ENCODE data around the gene ATP12A. TPM values are rescaled to one million over a fixed set of nuclear protein-coding genes. Genes with fewer than 3 reads are reported as not detected.
"Not testable (repeated sequence)": the region's sequence is repeated elsewhere in the genome, so short reads cannot be mapped to it uniquely, and the experiment has no call there.

Gene ATP12A
- total and polyA plus RNA-seq, 5 donors from 2014 or later, result 0.14 to 0.18 (median 0.17) TPM; not detected in 2

DNA sequence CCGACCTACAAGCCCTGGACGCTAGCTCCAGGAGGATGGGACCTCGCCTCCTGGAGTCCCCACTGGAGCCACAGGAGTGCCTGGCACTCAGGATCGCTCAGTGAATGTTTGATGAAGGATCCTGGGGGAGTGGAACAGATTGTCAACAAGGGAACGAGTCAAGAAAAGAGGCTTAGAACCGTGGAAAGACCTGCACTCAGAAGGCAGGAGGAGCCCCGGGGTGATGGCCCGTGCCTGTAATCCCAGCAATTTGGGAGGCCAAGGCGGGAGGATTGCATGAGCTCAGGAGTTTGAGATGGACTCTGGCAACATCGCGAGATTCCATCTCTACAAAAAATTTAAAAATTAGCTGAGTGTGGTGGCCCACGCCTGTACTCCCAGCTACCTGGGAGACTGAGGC lies 38.9 kb downstream of the ATP12A start:
- no peak for ATAC-seq (ENCODE audit: low read depth in 2 of 2)
- H3K27ac ChIP-seq (ENCODE audit: insufficient read depth, low read length, poor library complexity, severe bottlenecking), result no peak overlapping the region
- Mint-ChIP-seq H3K27me3 (peaks cover 7% of the 10 kb centered on the region), H3K4me3 (no peak overlapping the region), H3K27ac (no peak overlapping the region), H3K4me1 (peaks cover 0 to 2% (median 0%) of the 10 kb centered on the region in 4 donors), H3K36me3 (no peaks in the 10 kb centered on the region), H3K9me3 (peaks cover 0 to 2% (median 0%) of the 10 kb centered on the region in 7 donors)
- no peak overlapping the region for H3K4me3 ChIP-seq (ENCODE audit: low read depth, low read length)
- no peaks in the 10 kb centered on the region for H3K9me3 ChIP-seq (ENCODE audit: control insufficient read depth in 2 of 2, low read length in 2 of 2)
- H3K36me3 ChIP-seq (ENCODE audit: control insufficient read depth, insufficient read depth, low read length), result no peaks in the 10 kb centered on the region
- H3K27me3 ChIP-seq (ENCODE audit: control insufficient read depth, insufficient read depth, low read length), result no peaks in the 10 kb centered on the region
- H3K4me1 ChIP-seq (ENCODE audit: control insufficient read depth, insufficient read depth, low read length, poor library complexity, severe bottlenecking), result no peaks in the 10 kb centered on the region
- DNase-seq, result no peak

DNA sequence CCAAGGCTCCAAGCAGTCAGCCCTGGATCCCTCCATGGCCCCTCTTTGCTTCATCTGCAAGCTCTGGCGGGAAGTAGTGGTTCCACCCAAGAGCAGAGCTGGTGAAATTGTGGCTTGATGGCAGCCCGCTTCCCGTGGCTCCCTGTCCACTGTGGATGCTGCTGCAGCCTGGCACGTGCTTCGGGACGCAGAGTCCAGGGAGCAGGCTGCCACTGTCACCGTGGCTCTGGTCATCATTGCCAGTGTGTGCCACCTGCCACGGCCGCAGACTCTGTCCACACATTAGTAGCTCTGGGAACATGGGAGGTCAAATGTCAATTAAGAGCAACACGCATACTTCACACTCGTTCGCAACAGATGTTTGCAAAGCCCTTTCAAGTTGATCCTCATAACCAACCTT lies 43.0 kb downstream of the ATP12A start:
- no peak for ATAC-seq (ENCODE audit: low read depth in 2 of 2)
- H3K27ac Mint-ChIP-seq, result no peak overlapping the region
- Histone ChIP-seq H3K27me3 (ENCODE audit: control insufficient read depth, insufficient read depth, low read length) (no peaks in the 10 kb centered on the region), H3K36me3 (ENCODE audit: control insufficient read depth, insufficient read depth, low read length) (no peaks in the 10 kb centered on the region), H3K4me1 (ENCODE audit: control insufficient read depth, insufficient read depth, low read length, poor library complexity, severe bottlenecking) (peaks cover 4% of the 10 kb centered on the region), H3K27ac (ENCODE audit: insufficient read depth, low read length, poor library complexity, severe bottlenecking) (no peak overlapping the region), H3K9me3 (ENCODE audit: control insufficient read depth in 2 of 2, low read length in 2 of 2) (no peaks in the 10 kb centered on the region), H3K4me3 (ENCODE audit: low read depth, low read length) (no peak overlapping the region)
- peaks cover 0 to 2% (median 0%) of the 10 kb centered on the region in 7 donors for H3K9me3 Mint-ChIP-seq
- no peaks in the 10 kb centered on the region for H3K36me3 Mint-ChIP-seq
- peaks cover 12% of the 10 kb centered on the region for H3K27me3 Mint-ChIP-seq
- H3K4me1 Mint-ChIP-seq, result peaks cover 0 to 4% (median 0%) of the 10 kb centered on the region in 4 donors
- H3K4me3 Mint-ChIP-seq, result no peak overlapping the region
- no peak for DNase-seq

DNA sequence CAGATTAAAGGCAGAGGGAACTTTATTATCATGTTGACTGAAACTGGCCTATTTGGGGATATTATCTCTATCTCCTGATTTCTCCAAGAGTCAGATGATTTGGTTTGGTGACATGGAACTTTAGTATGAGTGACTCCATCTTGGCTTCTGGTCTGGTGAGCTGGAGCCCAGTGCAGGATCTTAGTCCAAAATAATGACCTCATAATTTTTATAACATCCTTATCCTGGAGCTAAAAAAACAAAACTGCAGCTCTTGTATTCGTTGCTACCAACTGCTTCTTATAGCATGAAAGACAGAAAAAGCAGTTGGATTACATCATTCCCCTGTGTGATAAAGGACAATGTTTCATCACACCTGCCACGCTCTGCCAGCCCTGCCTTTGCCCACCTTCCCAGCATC lies 44.5 kb downstream of the ATP12A start:
- DNase-seq, result no peak
- Histone ChIP-seq H3K27me3 (ENCODE audit: control insufficient read depth, insufficient read depth, low read length) (no peaks in the 10 kb centered on the region), H3K4me1 (ENCODE audit: control insufficient read depth, insufficient read depth, low read length, poor library complexity, severe bottlenecking) (peaks cover 4% of the 10 kb centered on the region), H3K9me3 (ENCODE audit: control insufficient read depth in 2 of 2, low read length in 2 of 2) (no peaks in the 10 kb centered on the region), H3K36me3 (ENCODE audit: control insufficient read depth, insufficient read depth, low read length) (no peaks in the 10 kb centered on the region), H3K27ac (ENCODE audit: insufficient read depth, low read length, poor library complexity, severe bottlenecking) (no peak overlapping the region), H3K4me3 (ENCODE audit: low read depth, low read length) (no peak overlapping the region)
- Mint-ChIP-seq H3K27ac (peak overlapping the region in 1 of 3 donors; percentile 23), H3K4me1 (peaks cover 0 to 4% (median 0%) of the 10 kb centered on the region in 4 donors), H3K36me3 (no peaks in the 10 kb centered on the region), H3K9me3 (no peaks in the 10 kb centered on the region), H3K27me3 (peaks cover 12% of the 10 kb centered on the region), H3K4me3 (no peak overlapping the region)
- no peak for ATAC-seq (ENCODE audit: low read depth in 2 of 2)

DNA sequence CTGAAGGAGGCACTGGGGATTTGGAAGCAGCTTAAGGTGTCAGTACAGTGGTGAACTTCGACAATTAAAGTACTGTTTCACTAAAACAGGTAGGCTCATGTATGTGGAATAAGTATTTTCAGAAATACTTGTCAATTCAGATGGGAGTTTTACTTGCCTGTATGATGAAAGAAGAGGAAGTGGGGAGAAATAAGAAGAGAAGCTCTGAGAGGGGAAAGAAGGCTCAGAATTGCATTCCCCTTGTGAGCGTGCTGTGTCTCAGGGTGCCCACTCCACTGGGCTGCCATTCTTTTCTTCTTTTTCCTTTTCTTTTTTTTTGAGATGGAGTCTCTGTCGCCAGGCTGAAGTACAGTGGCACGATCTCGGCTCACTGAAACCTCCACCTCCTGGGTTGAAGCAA lies 45.2 kb downstream of the ATP12A start:
- Mint-ChIP-seq H3K27me3 (peaks cover 12% of the 10 kb centered on the region), H3K4me3 (no peak overlapping the region), H3K4me1 (peaks cover 0 to 4% (median 0%) of the 10 kb centered on the region in 4 donors), H3K36me3 (no peaks in the 10 kb centered on the region), H3K27ac (no peak overlapping the region), H3K9me3 (peaks cover 0 to 1% (median 0%) of the 10 kb centered on the region in 7 donors)
- H3K36me3 ChIP-seq (ENCODE audit: control insufficient read depth, insufficient read depth, low read length), result no peaks in the 10 kb centered on the region
- H3K27me3 ChIP-seq (ENCODE audit: control insufficient read depth, insufficient read depth, low read length), result no peaks in the 10 kb centered on the region
- ATAC-seq (ENCODE audit: low read depth in 2 of 2) (no peak), DNase-seq (no peak)
- H3K4me1 ChIP-seq (ENCODE audit: control insufficient read depth, insufficient read depth, low read length, poor library complexity, severe bottlenecking), result peaks cover 4% of the 10 kb centered on the region
- H3K4me3 ChIP-seq (ENCODE audit: low read depth, low read length), result no peak overlapping the region
- no peaks in the 10 kb centered on the region for H3K9me3 ChIP-seq (ENCODE audit: control insufficient read depth in 2 of 2, low read length in 2 of 2)
- no peak overlapping the region for H3K27ac ChIP-seq (ENCODE audit: insufficient read depth, low read length, poor library complexity, severe bottlenecking)

DNA sequence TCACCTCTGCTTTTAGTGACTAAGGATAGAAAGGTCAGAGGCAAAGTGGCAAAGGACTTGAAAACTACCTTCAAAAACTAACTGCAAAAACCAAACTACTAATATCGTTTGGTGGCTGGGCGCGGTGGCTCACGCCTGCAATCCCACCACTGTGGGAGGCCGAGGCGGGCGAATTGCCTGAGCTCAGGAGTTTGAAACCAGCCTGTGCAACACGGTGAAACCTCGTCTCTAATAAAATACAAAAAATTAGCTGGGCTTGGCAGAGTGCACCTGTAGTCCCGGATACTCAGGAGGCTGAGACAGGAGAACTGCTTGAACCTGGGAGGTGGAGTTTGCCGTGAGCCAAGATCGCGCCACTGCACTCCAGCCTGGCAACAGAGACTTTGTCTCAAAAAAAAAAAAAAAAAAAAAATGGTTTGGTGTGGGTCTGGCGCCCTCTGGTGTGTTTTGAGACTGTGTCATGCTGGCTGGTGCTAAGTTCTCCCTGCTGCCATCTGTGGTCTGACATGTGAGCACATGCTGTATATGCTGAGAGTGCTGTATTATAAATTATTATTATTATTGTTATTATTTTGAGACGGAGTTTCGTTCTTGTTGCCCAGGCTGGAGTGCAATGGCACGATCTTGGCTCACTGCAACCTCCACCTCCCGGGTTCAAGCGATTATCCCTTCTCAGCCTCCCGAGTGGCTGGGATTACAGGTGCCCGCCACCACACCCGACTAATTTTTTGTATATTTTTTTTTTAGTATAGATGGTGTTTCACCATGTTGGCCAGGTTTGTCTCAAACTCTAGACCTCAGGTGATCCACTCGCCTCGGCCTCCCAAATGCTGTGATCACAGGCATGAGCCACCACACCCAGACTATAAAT lies 47.8 kb downstream of the ATP12A start:
- peaks cover 0 to 4% (median 0%) of the 10 kb centered on the region in 4 donors for H3K4me1 Mint-ChIP-seq
- no peak overlapping the region for H3K27ac Mint-ChIP-seq
- H3K27me3 Mint-ChIP-seq, result peaks cover 11% of the 10 kb centered on the region

DNA sequence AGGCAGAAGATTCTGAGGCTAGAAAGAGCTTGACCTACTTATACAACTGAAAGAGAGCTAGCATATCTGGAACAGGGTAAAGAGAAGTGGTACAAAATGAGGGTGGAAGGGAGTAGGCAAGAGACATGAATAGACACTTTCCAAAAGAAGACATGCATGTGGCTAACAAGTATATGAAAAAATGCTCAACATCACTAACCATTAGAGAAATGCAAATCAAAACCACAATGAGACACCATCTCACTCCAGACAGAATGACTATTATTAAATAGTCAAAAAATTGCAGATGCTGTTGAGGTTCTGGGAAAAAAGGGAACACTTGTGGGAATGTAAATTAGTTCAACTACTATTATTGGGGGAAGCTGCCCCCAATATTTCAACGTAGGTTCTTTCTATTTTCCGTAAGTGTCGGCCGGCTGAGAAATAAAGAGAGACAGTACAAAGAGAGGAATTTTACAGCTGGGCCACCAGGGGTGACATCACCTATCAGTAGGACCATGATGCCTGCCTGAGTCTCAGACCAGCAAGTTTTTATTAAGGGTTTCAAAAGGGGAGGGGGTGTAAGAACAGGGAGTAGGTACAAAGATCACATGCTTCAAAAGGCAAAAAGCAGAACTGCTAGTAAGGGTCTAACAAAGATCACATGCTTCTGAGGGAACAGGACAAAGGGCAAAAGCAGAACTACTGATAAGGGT lies 50.8 kb downstream of the ATP12A start:
- H3K4me3 ChIP-seq (ENCODE audit: low read depth, low read length); H3K4me3 Mint-ChIP-seq; H3K4me1 Mint-ChIP-seq; H3K36me3 ChIP-seq (ENCODE audit: control insufficient read depth, insufficient read depth, low read length); H3K4me1 ChIP-seq (ENCODE audit: control insufficient read depth, insufficient read depth, low read length, poor library complexity, severe bottlenecking); H3K27ac ChIP-seq (ENCODE audit: insufficient read depth, low read length, poor library complexity, severe bottlenecking); H3K27ac Mint-ChIP-seq; DNase-seq; ATAC-seq (ENCODE audit: low read depth in 2 of 2); H3K27me3 ChIP-seq (ENCODE audit: control insufficient read depth, insufficient read depth, low read length); H3K9me3 ChIP-seq (ENCODE audit: control insufficient read depth in 2 of 2, low read length in 2 of 2); H3K36me3 Mint-ChIP-seq; H3K9me3 Mint-ChIP-seq: not testable (repeated sequence)
- H3K27me3 Mint-ChIP-seq, result peaks cover 11% of the 10 kb centered on the region

More for the DNA sequence above, 47.8 kb downstream of the ATP12A start:
- H3K27ac ChIP-seq (ENCODE audit: insufficient read depth, low read length, poor library complexity, severe bottlenecking), result no peak overlapping the region
- Mint-ChIP-seq H3K4me3 (no peak overlapping the region), H3K9me3 (peaks cover 0 to 6% (median 1%) of the 10 kb centered on the region in 7 donors), H3K36me3 (no peaks in the 10 kb centered on the region)
- H3K27me3 ChIP-seq (ENCODE audit: control insufficient read depth, insufficient read depth, low read length), result peaks cover 2% of the 10 kb centered on the region
- ATAC-seq (ENCODE audit: low read depth in 2 of 2), result peak; percentile 98 to 99
- peaks cover 4% of the 10 kb centered on the region for H3K4me1 ChIP-seq (ENCODE audit: control insufficient read depth, insufficient read depth, low read length, poor library complexity, severe bottlenecking)
- no peaks in the 10 kb centered on the region for H3K36me3 ChIP-seq (ENCODE audit: control insufficient read depth, insufficient read depth, low read length)
- DNase-seq, result peak; percentile 59 to 90 (median 83)
- peaks cover 0 to 2% of the 10 kb centered on the region in 2 experiments for H3K9me3 ChIP-seq (ENCODE audit: control insufficient read depth in 2 of 2, low read length in 2 of 2)
- no peak overlapping the region for H3K4me3 ChIP-seq (ENCODE audit: low read depth, low read length)

DNA sequence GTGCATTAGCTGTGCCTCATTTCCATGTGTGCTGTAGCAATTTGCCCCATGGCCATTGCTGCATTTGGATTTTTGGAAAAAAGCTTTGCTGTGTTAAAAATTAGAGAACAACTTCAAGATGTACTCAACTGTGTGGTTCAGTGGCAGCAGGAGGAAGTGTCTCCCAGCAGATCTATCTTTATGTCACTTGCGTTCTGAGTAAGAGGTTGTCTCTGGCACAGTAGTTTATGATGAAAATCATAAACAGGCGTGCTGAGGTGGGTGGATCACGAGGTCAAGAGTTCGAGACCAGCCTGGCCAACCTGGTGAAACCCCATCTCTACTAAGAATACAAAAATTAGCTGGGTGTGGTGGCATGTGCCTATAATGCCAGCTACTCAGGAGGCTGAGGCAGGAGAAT lies 54.7 kb downstream of the ATP12A start:
- no peak overlapping the region for H3K27ac ChIP-seq (ENCODE audit: insufficient read depth, low read length, poor library complexity, severe bottlenecking)
- no peak overlapping the region for H3K4me3 ChIP-seq (ENCODE audit: low read depth, low read length)
- H3K27me3 Mint-ChIP-seq, result peaks cover 7% of the 10 kb centered on the region
- peaks cover 0 to 6% (median under 1%) of the 10 kb centered on the region in 7 donors for H3K9me3 Mint-ChIP-seq
- peaks cover 2% of the 10 kb centered on the region for H3K27me3 ChIP-seq (ENCODE audit: control insufficient read depth, insufficient read depth, low read length)
- no peaks in the 10 kb centered on the region for H3K36me3 Mint-ChIP-seq
- no peaks in the 10 kb centered on the region for H3K4me1 Mint-ChIP-seq
- H3K4me3 Mint-ChIP-seq, result no peak overlapping the region
- H3K4me1 ChIP-seq (ENCODE audit: control insufficient read depth, insufficient read depth, low read length, poor library complexity, severe bottlenecking), result no peaks in the 10 kb centered on the region
- DNase-seq, result no peak
- ATAC-seq (ENCODE audit: low read depth in 2 of 2), result no peak
- no peak overlapping the region for H3K27ac Mint-ChIP-seq
- H3K9me3 ChIP-seq (ENCODE audit: control insufficient read depth in 2 of 2, low read length in 2 of 2), result peaks cover 0 to 2% of the 10 kb centered on the region in 2 experiments
- H3K36me3 ChIP-seq (ENCODE audit: control insufficient read depth, insufficient read depth, low read length), result no peaks in the 10 kb centered on the region

Measured in CD4-positive, CD25-positive, alpha-beta regulatory T cell (primary cell).